Spinal cord (tissue), 10 donors: ENCODE data around the gene SURF1. TPM values are rescaled to one million over a fixed set of nuclear protein-coding genes. Genes with fewer than 3 reads are reported as not detected.
"Not testable (repeated sequence)": the region's sequence is repeated elsewhere in the genome, so short reads cannot be mapped to it uniquely, and the experiment has no call there.

Experiments
- DNase-seq, 6 donors: peaks; one replicate each; pipeline versions ENCODE4 v3.0.0 to v3.0.0-alpha.2; 2013 to 2015; ENCODE audit warnings: low spot score in 6 of 6, low read depth in 4 of 6
- H3K27ac ChIP-seq: one replicate; pipeline ENCODE4 v1.5.1; 2013; ENCODE audit warnings: low read depth, low read length, control low read depth
- H3K27me3 ChIP-seq: one replicate; pipeline ENCODE4 v1.6.1; 2013; ENCODE audit warnings: low read length; ENCODE audit not compliant: control insufficient read depth, insufficient read depth
- H3K36me3 ChIP-seq: one replicate; pipeline ENCODE4 v1.6.1; 2013; ENCODE audit warnings: low read length; ENCODE audit not compliant: control insufficient read depth, insufficient read depth
- H3K4me1 ChIP-seq: one replicate; pipeline ENCODE4 v1.6.1; 2013; ENCODE audit warnings: low read length; ENCODE audit not compliant: control insufficient read depth, insufficient read depth
- H3K4me3 ChIP-seq: one replicate; pipeline ENCODE4 v1.5.1; 2013; ENCODE audit warnings: low read depth, low read length, control low read depth
- H3K9me3 ChIP-seq: one replicate; pipeline ENCODE4 v1.6.1; 2013; ENCODE audit warnings: low read length; ENCODE audit not compliant: control insufficient read depth, insufficient read depth
- WGBS: methylation state at CpG from one replicate; pipeline ENCODE4 v1.1.5; 2013; ENCODE audit warnings: missing lambda C conversion rate; ENCODE audit not compliant: insufficient coverage; 5-methylcytosine and 5-hydroxymethylcytosine counted together
- polyA plus RNA-seq, 2 donors: library from polyadenylated mRNA; unstranded; fragments of 120-200 nt; gene quantifications; one replicate each; pipeline ENCODE4 v1.2.1, GENCODE V29; 2013; ENCODE audit not compliant: insufficient read length in 2 of 2
- total RNA-seq, 2 donors: library from RNA; depleted of rRNA in 1 of 2; stranded (reverse); fragments of 120-200 nt in 1 of 2; fragments of >200 nt in 1 of 2; gene quantifications; one replicate each; pipeline versions ENCODE4 v1.2.3 to v1.2.4, GENCODE V29; 2013 to 2014
- donor health status: healthy.

The SURF1 gene
- total and polyA plus RNA-seq, 4 donors: 14.7 to 39.1 (median 34.7) TPM

DNA sequence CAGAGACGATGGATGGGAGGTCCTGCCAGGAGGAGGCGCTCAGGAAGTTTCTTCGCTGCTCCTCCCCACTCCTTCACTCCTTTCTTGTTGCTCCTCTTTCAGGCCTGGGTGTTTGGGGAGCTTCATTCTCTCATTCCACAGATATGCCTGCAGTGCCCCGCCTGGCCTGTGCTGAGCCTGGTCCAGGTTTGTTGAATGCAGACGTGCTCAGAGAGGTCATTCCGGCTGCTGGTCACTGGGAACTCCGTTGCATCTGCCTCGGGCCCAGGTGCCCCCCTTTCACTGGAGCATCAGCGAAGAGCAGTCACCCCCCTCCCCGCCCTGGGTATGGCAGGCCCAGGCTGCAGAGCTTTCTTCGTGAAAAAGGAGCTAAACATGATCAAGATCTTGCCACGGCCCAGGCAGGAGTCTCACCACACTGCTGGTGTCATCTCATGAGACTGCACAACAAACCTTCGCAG, 35.8 kb downstream of the SURF1 start:
- WGBS: 76% methylated on average over 10 of the region's 13 CpGs
- Histone ChIP-seq H3K4me3 (no peak overlapping the region), H3K27ac (no peak overlapping the region), H3K36me3 (no peaks in the 10 kb centered on the region), H3K27me3 (no peaks in the 10 kb centered on the region), H3K9me3 (no peaks in the 10 kb centered on the region), H3K4me1 (no peaks in the 10 kb centered on the region)
- DNase-seq: no peak

- H3K9me3 ChIP-seq, DNase-seq, H3K4me3 ChIP-seq, H3K27me3 ChIP-seq, H3K27ac ChIP-seq, H3K36me3 ChIP-seq, H3K4me1 ChIP-seq: not testable (repeated sequence)
- 97% methylated on average over 3 of the region's 13 CpGs for WGBS
These were observed 38.7 kb downstream of the SURF1 start for GRCh38 chr9:133317551-133317950.

DNA sequence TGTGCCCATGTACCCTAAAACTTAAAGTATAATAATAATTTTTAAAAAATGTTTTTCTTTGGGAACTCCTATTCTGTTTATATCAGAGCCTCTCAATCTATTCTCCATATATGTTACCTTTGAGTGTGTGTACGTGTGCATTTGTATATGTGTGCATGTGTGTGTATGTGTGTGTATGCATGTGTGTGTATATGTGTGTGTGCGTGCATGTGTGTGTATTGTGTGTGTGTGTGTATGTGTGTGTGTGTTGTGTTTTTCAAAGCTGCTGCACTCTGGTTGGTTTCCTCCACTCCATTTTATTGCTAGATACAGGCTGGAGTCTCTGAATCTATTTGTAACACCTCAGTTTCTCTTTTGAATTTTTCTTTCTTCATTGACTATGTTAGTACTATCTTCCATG, 40.3 kb downstream of the SURF1 start:
- Histone ChIP-seq H3K27me3 (no peaks in the 10 kb centered on the region), H3K4me1 (no peaks in the 10 kb centered on the region), H3K36me3 (no peaks in the 10 kb centered on the region), H3K4me3 (no peak overlapping the region), H3K27ac (no peak overlapping the region), H3K9me3 (no peaks in the 10 kb centered on the region)
- no CpG with 5 or more reads among the region's 2 CpGs for WGBS
- DNase-seq: no peak

- Histone ChIP-seq H3K27me3 (no peaks in the 10 kb centered on the region), H3K9me3 (no peaks in the 10 kb centered on the region), H3K36me3 (no peaks in the 10 kb centered on the region), H3K27ac (no peak overlapping the region), H3K4me3 (no peak overlapping the region), H3K4me1 (no peaks in the 10 kb centered on the region)
- DNase-seq: no peak
- 76% methylated on average over 3 of the region's 6 CpGs for WGBS
These were observed 46.7 kb downstream of the SURF1 start for GRCh38 chr9:133309608-133310007.

- H3K9me3 ChIP-seq: no peaks in the 10 kb centered on the region
- 58% methylated on average over 13 of the region's 16 CpGs for WGBS
- no peaks in the 10 kb centered on the region for H3K4me1 ChIP-seq
- no peaks in the 10 kb centered on the region for H3K36me3 ChIP-seq
- no peak overlapping the region for H3K4me3 ChIP-seq
- no peaks in the 10 kb centered on the region for H3K27me3 ChIP-seq
- H3K27ac ChIP-seq: no peak overlapping the region
- DNase-seq: peak in 2 of 6 donors; percentile 1 to 17
These were observed 49.0 kb downstream of the SURF1 start for GRCh38 chr9:133307301-133307700.

- no peaks in the 10 kb centered on the region for H3K27me3 ChIP-seq
- H3K4me3 ChIP-seq: no peak overlapping the region
- 73% methylated on average over 28 of the region's 31 CpGs for WGBS
- H3K4me1 ChIP-seq: no peaks in the 10 kb centered on the region
- no peak overlapping the region for H3K27ac ChIP-seq
- H3K9me3 ChIP-seq: no peaks in the 10 kb centered on the region
- peak in 2 of 6 donors; percentile 43 to 90 for DNase-seq
- no peaks in the 10 kb centered on the region for H3K36me3 ChIP-seq
These were observed 49.8 kb downstream of the SURF1 start for GRCh38 chr9:133306242-133307204.

DNA sequence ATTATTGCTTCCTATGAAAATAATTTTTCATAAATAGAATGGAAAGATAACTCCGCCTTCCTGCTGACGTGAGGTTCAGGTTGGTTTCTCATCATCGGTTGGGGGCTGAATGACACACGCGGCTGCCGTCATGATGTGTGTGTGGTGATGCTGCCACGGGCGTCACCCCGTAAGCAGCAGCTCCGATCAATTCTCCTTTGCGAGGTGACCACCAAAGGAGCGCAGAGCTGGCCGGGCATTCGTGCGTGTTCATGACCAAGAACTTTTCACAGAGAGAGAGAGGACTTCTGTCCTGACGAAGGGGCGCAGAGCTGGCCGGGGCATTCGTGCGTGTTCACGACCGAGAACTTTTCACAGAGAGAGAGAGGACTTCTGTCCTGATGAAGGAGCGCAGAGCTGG, 50.6 kb downstream of the SURF1 start:
- H3K36me3 ChIP-seq: no peaks in the 10 kb centered on the region
- H3K4me3 ChIP-seq: no peak overlapping the region
- DNase-seq: no peak
- H3K9me3 ChIP-seq: no peaks in the 10 kb centered on the region
- H3K27ac ChIP-seq: no peak overlapping the region
- H3K27me3 ChIP-seq: no peaks in the 10 kb centered on the region
- WGBS: 85% methylated on average over 23 of the region's 23 CpGs
- no peaks in the 10 kb centered on the region for H3K4me1 ChIP-seq

DNA sequence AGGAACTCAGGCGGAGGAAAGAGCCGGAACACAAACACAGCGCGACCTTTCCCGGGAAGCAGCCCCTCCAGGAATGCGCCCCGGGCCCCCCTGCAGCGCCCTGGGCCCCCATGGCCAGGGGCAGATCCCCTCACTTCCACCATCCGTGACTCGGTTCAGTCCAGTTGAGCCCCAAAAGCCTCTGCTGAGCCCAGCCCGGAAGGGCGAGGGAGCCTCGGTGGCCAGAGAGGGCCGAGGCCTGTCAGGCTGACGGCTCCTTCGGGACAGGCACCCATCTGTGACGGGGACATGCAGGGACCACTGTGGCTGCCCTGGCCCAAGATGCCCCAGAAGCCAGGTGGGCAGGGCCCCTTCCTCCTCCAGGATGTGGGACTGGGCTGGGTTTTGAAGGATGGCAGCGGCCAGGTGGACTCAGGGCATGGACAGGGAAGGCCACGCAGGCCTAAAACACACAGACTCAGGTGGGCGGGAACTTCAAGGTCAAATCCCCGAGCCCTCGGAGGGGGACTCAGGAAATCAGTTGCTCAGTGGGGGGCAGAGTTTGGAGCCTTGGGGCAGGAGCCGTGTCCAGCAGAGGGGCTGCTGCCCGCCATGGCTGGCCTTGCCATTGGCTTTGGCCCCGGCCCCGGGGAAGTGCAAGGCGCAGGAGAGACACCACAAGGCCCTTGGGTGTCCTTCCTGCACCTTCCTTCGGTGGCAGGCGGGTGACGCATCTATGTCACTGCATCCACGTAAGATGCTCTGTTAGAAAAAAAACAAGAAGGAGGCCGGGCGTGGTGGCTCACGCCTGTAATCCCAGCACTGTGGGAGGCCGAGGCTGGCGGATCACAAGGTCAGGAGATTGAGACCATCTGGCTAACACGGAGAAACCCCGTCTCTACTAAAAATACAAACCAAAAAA, 51.6 kb downstream of the SURF1 start:
- H3K27ac ChIP-seq: no peak overlapping the region
- DNase-seq: no peak
- no peaks in the 10 kb centered on the region for H3K9me3 ChIP-seq
- no peaks in the 10 kb centered on the region for H3K36me3 ChIP-seq
- no peaks in the 10 kb centered on the region for H3K27me3 ChIP-seq
- no peak overlapping the region for H3K4me3 ChIP-seq
- no peaks in the 10 kb centered on the region for H3K4me1 ChIP-seq
- WGBS: 85% methylated on average over 35 of the region's 38 CpGs

DNA sequence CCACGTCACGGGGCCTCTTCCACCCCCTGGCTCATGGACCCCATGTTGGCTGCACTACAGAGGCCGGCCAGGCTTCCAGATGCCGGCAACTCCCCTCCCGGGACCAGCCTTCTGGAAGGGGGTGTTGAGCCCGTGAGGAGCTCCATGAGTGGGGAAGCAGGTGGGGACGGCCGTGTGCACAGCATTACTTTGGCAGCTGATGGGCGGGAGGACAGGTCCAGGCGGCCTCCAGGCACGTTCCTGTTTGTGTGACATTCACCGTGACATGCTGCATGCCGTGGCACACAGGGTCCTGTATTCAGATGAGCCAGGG, 52.2 kb downstream of the SURF1 start:
- WGBS: 49% methylated on average over 13 of the region's 13 CpGs
- no peak for DNase-seq

More for the DNA sequence above, 52.2 kb downstream of the SURF1 start:
- H3K27ac ChIP-seq: no peak overlapping the region
- no peak overlapping the region for H3K4me3 ChIP-seq
- no peaks in the 10 kb centered on the region for H3K9me3 ChIP-seq
- no peaks in the 10 kb centered on the region for H3K36me3 ChIP-seq
- H3K4me1 ChIP-seq: no peaks in the 10 kb centered on the region
- H3K27me3 ChIP-seq: no peaks in the 10 kb centered on the region
